DMS79 treated with DMSO at 0.1 percent for 48 hours (cell line): Measurements from ENCODE around the gene FAM151B.
A peak's percentile ranks its signal among the peaks of the same experiment; 100 is the strongest.
"Not testable (repeated sequence)": the region's sequence is repeated elsewhere in the genome, so short reads cannot be mapped to it uniquely, and the experiment has no call there.

Experiments used
- DNase-seq: peaks from one replicate; lab custom pipeline; 2025; lab: John Stamatoyannopoulos, UW

The FAM151B gene

GRCh38 chr5:80504833-80505232 lies 16.9 kb downstream of the FAM151B start:
- DNase-seq, result no peak

- DNase-seq, result no peak
These were observed 19.8 kb downstream of the FAM151B start for GRCh38 chr5:80507663-80508062.

- no peak for DNase-seq
These were observed 20.9 kb downstream of the FAM151B start for GRCh38 chr5:80508844-80509243.

GRCh38 chr5:80509362-80509761 lies 21.5 kb downstream of the FAM151B start:
- DNase-seq, result no peak

DNA sequence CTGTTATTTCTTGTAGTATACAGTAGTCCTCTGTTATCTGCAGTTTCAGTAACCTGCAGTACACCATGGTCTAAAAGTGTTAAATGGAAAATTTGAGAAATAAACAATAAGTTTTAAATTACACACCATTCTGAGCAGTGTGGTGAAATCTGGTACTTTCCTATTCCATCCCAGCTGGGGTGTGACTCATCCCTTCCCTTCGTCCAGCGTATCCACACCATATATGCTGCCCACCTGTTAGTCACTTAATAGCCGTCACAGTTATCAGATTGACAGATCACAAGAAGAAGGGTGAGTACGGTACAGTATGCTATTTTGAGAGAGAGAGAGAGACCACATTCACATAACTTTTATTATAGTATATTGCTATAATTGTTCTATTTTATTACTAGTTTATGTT lies 28.9 kb downstream of the FAM151B start:
- DNase-seq, result no peak

- no peak for DNase-seq
These were observed 52.8 kb downstream of the FAM151B start for GRCh38 chr5:80540691-80541090.

- no peak for DNase-seq
These were observed 53.5 kb downstream of the FAM151B start for GRCh38 chr5:80541392-80541791.

DNA sequence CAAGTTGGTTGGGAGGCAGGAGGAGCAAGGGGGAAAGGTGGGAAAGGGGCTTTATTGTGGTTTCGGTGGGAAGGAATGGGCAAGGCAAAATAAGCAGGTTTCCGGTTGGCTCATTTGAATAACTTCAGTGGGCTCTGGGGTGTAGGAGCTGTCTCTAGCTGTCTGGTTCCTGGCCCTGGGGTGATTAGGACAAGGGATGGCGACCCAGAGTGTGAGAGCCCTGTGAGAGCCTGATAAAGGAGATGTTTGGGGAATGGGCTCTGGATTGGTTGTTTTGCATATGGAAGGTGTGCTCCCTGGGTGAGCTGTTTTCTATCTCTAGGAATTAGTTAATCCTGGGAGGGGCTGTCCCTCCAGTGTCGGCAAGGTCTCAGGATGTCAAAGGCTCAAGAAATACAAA lies 66.7 kb downstream of the FAM151B start:
- DNase-seq, result no peak

GRCh38 chr5:80555099-80555498 lies 67.2 kb downstream of the FAM151B start:
- no peak for DNase-seq

DNA sequence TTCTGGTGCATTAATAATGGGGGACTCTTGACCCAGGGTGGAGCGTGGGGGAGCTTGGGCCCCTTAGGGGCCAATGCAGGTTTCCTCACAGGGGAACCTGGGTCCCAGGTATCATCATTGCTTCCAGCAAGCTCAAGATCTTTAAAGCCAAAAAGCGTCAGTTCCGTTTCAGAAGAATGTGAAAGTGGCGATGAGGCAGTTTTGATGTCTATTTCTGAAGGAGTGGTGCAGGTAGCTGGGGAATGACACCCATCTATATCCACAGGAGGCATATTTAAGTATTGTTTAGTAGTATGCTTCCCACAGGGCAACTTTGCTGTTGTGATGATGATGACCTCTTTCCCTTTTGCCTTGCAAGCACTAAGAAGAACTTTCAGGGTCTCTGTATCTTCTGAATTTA lies 71.3 kb downstream of the FAM151B start:
- no peak for DNase-seq

DNA sequence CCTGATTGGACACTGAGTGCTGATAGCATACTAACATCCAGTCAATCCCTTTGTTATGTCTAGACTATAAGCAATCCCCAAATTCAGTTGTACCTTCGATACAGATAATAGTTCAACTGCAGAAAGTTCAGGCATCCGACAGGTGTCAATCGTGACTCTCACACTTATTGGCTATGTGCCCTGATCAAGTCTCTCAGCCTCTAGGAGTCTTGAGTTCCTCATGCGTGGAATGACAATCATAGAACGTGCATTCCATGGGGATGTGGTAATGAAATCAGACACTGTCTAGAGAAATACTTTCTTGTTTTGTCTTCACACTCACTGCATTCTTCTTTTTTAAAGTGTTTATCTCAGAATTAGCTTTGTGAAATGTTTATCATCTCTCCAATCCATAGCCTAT lies 77.4 kb downstream of the FAM151B start:
- no peak for DNase-seq

DNA sequence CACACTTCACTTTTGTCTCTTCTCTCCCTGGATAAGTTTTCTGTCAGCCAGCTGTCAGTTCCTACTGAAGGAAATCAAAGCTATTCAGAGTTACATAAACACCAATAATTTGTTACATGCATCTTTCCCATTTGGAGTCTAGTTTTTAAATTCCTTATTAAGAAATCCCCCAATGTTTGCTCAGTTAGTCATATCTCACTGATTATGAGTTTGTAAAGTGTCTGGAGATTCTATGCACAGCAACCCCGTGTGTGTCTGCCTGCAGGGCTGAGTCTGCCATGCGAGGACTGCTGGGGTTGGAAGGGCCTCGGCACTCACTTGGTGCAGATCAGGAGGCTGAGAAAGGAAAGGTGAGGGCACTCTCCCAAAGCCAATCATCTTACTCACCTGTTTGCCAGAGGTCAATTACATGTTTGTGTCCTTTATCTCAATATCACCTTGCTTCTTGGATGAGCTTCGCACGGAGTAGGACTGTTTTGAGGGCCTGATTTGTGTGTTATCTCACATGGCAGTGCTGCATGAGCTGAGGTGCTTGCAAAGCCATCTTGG lies 78.9 kb downstream of the FAM151B start:
- no peak for DNase-seq

GRCh38 chr5:80568251-80568650 lies 80.4 kb downstream of the FAM151B start:
- no peak for DNase-seq

GRCh38 chr5:80569086-80569960 lies 81.4 kb downstream of the FAM151B start:
- peak; percentile 5 for DNase-seq

DNA sequence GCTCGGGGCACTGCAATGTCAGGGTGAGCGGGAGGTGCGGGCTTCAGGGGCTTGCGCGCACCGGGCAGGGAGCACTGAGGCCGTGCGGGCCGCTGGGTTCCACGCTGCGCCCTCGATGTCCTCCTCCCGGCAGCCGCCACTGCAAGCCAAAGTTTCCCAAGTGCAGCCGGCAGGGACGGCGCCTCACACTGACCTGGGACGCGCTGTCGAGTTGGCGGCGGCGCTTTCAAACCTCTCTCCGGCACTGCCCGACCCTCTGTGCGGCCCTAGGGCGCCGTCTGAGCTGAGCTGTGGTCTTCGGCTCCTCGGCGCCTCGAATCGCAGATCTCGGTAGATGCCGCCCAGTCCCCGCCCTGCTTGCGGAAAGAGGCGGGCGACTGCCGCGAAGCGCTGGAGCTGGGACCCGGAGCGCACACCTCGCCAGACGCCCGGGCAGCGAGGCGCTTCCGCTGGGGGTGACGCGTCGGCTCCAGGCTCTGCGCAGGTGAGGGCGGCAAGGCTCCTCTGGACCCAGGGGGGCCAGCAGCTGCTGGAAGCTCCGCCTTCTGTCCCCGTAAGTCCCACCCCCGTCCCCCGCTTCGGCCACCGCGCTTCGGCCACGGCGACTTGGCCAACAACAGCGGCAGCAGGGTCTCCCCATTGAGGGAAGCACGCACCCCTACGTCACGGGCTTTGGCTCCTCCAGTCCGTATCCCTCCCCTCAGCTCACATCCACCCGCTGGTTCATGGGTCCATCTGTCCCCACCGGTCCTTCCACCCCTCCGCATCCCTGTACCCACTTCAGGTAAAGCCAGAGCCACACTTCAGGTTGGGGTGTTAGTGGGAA lies 82.3 kb downstream of the FAM151B start, which contains the start of gene ANKRD34B:
ANKRD34B (minus strand) TSS at position 320 of the 826 bp plus-strand sequence. CDS start 10,261 bp downstream, outside the sequence.
- peak; percentile 21 for DNase-seq

DNA sequence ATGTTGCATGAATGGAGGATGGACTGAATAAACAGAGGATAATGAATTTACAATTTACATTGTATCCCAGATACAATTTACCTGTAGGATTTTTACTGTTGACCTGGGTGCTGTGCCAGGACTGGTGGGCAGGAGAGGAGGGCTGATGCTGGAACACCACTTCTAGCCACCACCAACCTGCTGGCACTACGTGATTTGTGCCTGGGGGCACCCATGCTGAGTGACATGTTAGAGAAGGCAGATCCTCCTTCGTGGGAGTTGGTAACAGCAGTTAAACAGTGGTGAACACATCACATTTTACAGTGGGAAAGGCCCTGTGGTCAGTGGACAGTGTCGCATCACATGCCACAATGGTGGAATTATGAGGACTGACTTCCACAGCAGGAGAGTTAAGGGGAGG lies 85.2 kb downstream of the FAM151B start:
- no peak for DNase-seq

GRCh38 chr5:80576383-80576782 lies 88.5 kb downstream of the FAM151B start:
- no peak for DNase-seq

- no peak for DNase-seq
These were observed 89.8 kb downstream of the FAM151B start for GRCh38 chr5:80577707-80578106.

DNA sequence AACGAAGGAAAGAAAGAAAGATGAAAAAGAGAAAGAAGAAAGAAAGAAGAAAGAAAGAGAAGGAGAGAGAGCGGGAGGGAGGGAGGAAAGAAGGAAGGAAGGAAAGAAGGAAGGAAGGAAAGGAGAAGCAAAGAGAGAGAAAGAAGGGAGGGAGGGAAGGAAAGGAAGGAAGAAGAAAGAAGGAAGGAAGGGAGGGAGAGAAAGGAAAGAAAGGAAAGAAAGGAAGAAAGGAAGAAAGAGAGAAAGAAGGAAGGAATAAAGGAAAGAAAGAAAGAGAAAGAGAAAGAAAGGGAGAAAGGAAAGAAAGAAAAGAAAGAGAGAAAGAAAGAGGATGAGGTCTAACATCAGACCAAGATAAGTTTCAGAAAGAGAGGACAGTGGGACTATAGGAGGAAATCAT lies 91.2 kb downstream of the FAM151B start:
- no peak for DNase-seq

DNA sequence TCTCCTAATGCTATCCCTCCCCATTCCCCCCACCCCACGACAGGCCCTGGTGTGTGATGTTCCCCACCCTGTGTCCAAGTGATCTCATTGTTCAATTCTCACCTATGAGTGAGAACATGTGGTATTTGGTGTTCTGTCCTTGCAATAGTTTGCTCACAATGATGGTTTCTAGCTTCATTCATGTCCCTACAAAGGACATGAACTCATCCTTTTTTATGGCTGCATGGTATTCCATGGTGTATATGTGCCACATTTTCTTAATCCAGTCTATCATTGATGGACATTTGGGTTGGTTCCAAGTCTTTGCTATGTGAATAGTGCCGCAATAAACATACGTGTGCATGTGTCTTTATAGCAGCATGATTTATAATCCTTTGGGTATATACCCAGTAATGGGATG lies 92.4 kb downstream of the FAM151B start:
- DNase-seq, result not testable (repeated sequence)

DNA sequence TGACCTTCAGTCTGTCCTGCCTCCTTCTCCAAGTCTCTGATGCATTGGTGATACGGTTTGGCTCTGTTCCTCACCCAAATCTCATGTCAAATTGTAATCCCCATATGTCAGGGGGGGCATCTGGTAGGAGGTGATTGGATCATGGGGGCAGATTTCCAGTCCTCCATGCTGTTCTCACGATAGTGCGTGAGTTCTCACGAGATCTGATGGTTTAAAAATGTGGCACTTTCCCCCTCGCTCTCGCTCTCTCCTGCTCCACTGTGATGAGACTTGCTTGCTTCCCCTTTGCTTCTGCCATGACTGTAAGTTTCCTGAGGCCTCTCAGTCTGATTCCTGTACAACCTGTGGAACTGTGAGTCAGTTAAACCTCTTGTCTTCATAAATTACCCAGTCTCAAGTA lies 96.9 kb downstream of the FAM151B start:
- DNase-seq, result no peak

- DNase-seq, result no peak
These were observed 101.1 kb downstream of the FAM151B start for GRCh38 chr5:80588858-80589540.
